Embryonic facial prominence (tissue), 1 donor: ENCODE measurements around the gene GTPBP2.
"Not testable (repeated sequence)": the region's sequence is repeated elsewhere in the genome, so short reads cannot be mapped to it uniquely, and the experiment has no call there.

ENCODE experiments used
- DNase-seq: peaks from one replicate; pipeline ENCODE4 v3.0.0-alpha.2; 2016; ENCODE audit errors: extremely low spot score

Gene GTPBP2

GRCh38 chr6:43624786-43625288, 4.2 kb downstream of the GTPBP2 start:
- DNase-seq: no peak

GRCh38 chr6:43623880-43624785, 4.9 kb downstream of the GTPBP2 start:
- no peak for DNase-seq

GRCh38 chr6:43622541-43622940, 6.5 kb downstream of the GTPBP2 start:
- DNase-seq: no peak

GRCh38 chr6:43621836-43622180, 7.3 kb downstream of the GTPBP2 start:
- DNase-seq: no peak

GRCh38 chr6:43621078-43621835, 7.8 kb downstream of the GTPBP2 start:
- DNase-seq: no peak

GRCh38 chr6:43616725-43617472, 12.2 kb downstream of the GTPBP2 start:
- no peak for DNase-seq

GRCh38 chr6:43614396-43614730, 14.7 kb downstream of the GTPBP2 start:
- DNase-seq: no peak

GRCh38 chr6:43613721-43614395, 15.2 kb downstream of the GTPBP2 start:
- DNase-seq: no peak

GRCh38 chr6:43610431-43610830, 18.6 kb downstream of the GTPBP2 start:
- no peak for DNase-seq

GRCh38 chr6:43609402-43609801, 19.7 kb downstream of the GTPBP2 start:
- DNase-seq: no peak

GRCh38 chr6:43608807-43609206, 20.3 kb downstream of the GTPBP2 start:
- DNase-seq: no peak

GRCh38 chr6:43608310-43608763, 20.7 kb downstream of the GTPBP2 start:
- peak; percentile 61 for DNase-seq

- no peak for DNase-seq
These were observed 23.0 kb downstream of the GTPBP2 start for GRCh38 chr6:43606019-43606418.

- DNase-seq: no peak
These were observed 24.9 kb downstream of the GTPBP2 start for GRCh38 chr6:43604174-43604573.

GRCh38 chr6:43600595-43600994, 28.5 kb downstream of the GTPBP2 start:
- DNase-seq: no peak

- DNase-seq: no peak
These were observed 35.1 kb downstream of the GTPBP2 start for GRCh38 chr6:43593938-43594337.

GRCh38 chr6:43589564-43589963, 39.5 kb downstream of the GTPBP2 start:
- DNase-seq: not testable (repeated sequence)

- DNase-seq: no peak
These were observed 40.9 kb downstream of the GTPBP2 start for GRCh38 chr6:43588194-43588593.

- DNase-seq: no peak
These were observed 44.0 kb downstream of the GTPBP2 start for GRCh38 chr6:43584892-43585570.

GRCh38 chr6:43582911-43583310, 46.2 kb downstream of the GTPBP2 start:
- no peak for DNase-seq

GRCh38 chr6:43579171-43579570, 49.9 kb downstream of the GTPBP2 start:
- no peak for DNase-seq
